Effector CD8-positive, alpha-beta T cell (primary cell): ENCODE measurements around the gene SLC38A3.

Source experiments
- DNase-seq: peaks from one replicate; lab custom pipeline; 2025; lab: John Stamatoyannopoulos, UW

The SLC38A3 gene

DNA sequence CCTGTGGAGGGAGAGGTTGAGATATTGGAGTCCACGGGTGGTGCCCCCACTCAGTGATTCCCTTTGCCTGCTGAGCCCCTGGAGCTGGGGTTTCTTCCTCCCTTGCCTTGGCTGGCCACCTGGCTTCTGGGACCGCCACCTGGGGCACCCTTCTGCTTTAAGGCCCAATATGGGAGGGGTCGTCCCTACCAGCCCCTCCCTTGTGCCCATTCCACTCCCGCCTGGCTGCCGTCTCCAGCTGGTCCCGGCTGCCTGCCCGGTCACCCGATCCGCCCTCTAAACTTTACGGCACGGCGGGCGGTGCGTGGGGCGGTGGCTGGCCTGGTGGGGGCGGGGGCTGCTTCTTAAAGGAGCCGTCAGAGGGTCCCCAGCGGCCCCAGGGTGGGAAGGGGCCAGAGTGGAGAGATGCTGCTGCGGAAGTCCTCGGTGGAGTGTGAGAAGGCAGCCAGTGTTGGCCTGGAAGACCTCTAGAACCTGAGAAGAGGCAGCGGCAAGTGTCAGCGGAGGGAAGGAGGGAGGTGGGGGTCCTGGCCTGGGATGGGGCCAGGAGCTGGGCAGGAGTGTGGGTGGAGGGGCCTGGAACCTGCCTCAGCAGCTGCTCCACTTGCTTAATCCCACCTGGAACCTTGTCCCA is 62.3 kb downstream of the SLC38A3 start:
- no peak for DNase-seq

DNA sequence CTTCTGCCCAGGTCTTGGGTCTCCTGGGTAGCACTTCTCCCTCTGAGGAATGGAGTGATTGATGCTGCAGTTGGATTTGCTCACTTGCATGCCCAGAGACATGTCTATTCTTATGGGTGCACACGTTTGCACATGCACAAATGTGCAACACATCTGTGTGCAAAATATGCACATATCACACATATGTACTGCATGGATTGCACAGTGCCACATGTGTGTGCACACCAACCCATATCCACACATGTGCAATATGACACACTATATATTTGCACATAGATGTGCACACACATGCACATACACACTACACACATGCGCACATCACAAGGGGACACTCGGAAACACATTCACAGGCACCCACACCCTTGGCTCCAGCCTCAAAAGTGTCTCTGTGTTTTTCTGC is 63.2 kb downstream of the SLC38A3 start:
- no peak for DNase-seq

- DNase-seq = no peak
These were observed 63.8 kb downstream of the SLC38A3 start, which contains the start of gene SEMA3B for GRCh38 chr3:50268703-50269451. TSS of gene SEMA3B (plus strand) at chr3:50269147. CDS start at chr3:50269241, 94 bp downstream.

- no peak for DNase-seq
These were observed 64.4 kb downstream of the SLC38A3 start for GRCh38 chr3:50269460-50269859.

GRCh38 chr3:50269977-50270413 is 64.9 kb downstream of the SLC38A3 start:
- no peak for DNase-seq

- DNase-seq = no peak
These were observed 65.6 kb downstream of the SLC38A3 start for GRCh38 chr3:50270422-50271224.
